ENCODE measurements around the gene IFI27L2. TPM values are rescaled to one million over a fixed set of nuclear protein-coding genes. Genes with fewer than 3 reads are reported as not detected.

IFI27L2 gene
- polyA plus RNA-seq, 1 donor from 2014 or later: 23.7 TPM

DNA sequence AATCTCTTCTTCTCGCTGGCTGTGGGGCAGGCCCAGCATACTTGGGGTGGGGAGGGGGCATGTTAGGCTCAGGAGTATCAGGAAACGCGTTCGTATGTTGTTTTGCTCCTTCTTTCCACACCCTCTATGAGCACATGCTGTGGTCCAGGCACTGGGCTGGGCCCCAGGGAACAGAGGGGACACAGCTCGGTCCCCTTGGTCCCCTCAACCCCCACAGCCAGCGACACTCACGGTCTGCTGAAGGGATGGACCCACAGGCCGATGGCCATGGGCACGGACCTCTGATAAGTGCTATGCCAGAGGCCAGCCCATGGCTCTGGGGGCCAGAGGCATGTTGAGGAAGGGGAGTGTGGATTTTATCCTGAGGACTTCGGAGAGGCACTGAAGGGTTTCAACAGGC lies 12.7 kb downstream of the IFI27L2 start:
- H3K4me2 ChIP-seq (ENCODE audit: low read length): no peak overlapping the region
- H2AFZ ChIP-seq (ENCODE audit: low read depth, low read length): no peak overlapping the region
- H3K36me3 ChIP-seq (ENCODE audit: insufficient read depth, low read length): no peaks in the 10 kb centered on the region
- no peak overlapping the region for H3K27ac ChIP-seq (ENCODE audit: low read length)
- H3K9ac ChIP-seq (ENCODE audit: low read length): no peak overlapping the region
- no peaks in the 10 kb centered on the region for H3K9me2 ChIP-seq (ENCODE audit: insufficient read depth, low read length)
- H3K27me3 ChIP-seq (ENCODE audit: insufficient read depth, low read depth, low read length): no peaks in the 10 kb centered on the region
- H3K4me3 ChIP-seq (ENCODE audit: low read length): no peak overlapping the region
- H3K79me2 ChIP-seq (replicated peaks; ENCODE audit: insufficient read depth, low read length): no peaks in the 10 kb centered on the region
- H3F3A ChIP-seq (ENCODE audit: insufficient read depth, low read length, poor library complexity, severe bottlenecking): no peaks in the 10 kb centered on the region
- no peak for TF ChIP-seq SMC3 (conservative IDR thresholded peaks at IDR 0.05; ENCODE audit: poor library complexity)
- TF ChIP-seq TAF1 (IDR thresholded peaks at IDR 0.05; ENCODE audit: low read depth): no peak
- TF ChIP-seq EZH2 (IDR thresholded peaks at IDR 0.05; ENCODE audit: borderline replicate concordance, insufficient read depth, low read length, poor library complexity, severe bottlenecking): no peak
- TF ChIP-seq EP300 (conservative IDR thresholded peaks at IDR 0.05; ENCODE audit: poor library complexity, severe bottlenecking): no peak
- no peak for TF ChIP-seq RAD21 (conservative IDR thresholded peaks at IDR 0.05)
- TF ChIP-seq, protein P1, sequence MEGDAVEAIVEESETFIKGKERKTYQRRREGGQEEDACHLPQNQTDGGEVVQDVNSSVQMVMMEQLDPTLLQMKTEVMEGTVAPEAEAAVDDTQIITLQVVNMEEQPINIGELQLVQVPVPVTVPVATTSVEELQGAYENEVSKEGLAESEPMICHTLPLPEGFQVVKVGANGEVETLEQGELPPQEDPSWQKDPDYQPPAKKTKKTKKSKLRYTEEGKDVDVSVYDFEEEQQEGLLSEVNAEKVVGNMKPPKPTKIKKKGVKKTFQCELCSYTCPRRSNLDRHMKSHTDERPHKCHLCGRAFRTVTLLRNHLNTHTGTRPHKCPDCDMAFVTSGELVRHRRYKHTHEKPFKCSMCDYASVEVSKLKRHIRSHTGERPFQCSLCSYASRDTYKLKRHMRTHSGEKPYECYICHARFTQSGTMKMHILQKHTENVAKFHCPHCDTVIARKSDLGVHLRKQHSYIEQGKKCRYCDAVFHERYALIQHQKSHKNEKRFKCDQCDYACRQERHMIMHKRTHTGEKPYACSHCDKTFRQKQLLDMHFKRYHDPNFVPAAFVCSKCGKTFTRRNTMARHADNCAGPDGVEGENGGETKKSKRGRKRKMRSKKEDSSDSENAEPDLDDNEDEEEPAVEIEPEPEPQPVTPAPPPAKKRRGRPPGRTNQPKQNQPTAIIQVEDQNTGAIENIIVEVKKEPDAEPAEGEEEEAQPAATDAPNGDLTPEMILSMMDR (IDR thresholded peaks at IDR 0.05; ENCODE audit: poor library complexity, severe bottlenecking): no peak
- no peak for TF ChIP-seq MXI1 (conservative IDR thresholded peaks at IDR 0.05; ENCODE audit: poor library complexity, severe bottlenecking)
- no peak for TF ChIP-seq POLR2AphosphoS5 (IDR thresholded peaks at IDR 0.05)
- TF ChIP-seq, protein P2, sequence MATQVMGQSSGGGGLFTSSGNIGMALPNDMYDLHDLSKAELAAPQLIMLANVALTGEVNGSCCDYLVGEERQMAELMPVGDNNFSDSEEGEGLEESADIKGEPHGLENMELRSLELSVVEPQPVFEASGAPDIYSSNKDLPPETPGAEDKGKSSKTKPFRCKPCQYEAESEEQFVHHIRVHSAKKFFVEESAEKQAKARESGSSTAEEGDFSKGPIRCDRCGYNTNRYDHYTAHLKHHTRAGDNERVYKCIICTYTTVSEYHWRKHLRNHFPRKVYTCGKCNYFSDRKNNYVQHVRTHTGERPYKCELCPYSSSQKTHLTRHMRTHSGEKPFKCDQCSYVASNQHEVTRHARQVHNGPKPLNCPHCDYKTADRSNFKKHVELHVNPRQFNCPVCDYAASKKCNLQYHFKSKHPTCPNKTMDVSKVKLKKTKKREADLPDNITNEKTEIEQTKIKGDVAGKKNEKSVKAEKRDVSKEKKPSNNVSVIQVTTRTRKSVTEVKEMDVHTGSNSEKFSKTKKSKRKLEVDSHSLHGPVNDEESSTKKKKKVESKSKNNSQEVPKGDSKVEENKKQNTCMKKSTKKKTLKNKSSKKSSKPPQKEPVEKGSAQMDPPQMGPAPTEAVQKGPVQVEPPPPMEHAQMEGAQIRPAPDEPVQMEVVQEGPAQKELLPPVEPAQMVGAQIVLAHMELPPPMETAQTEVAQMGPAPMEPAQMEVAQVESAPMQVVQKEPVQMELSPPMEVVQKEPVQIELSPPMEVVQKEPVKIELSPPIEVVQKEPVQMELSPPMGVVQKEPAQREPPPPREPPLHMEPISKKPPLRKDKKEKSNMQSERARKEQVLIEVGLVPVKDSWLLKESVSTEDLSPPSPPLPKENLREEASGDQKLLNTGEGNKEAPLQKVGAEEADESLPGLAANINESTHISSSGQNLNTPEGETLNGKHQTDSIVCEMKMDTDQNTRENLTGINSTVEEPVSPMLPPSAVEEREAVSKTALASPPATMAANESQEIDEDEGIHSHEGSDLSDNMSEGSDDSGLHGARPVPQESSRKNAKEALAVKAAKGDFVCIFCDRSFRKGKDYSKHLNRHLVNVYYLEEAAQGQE (IDR thresholded peaks at IDR 0.05; ENCODE audit: borderline replicate concordance): no peak
- H4K20me1 ChIP-seq (ENCODE audit: insufficient read depth): no peaks in the 10 kb centered on the region
- H3K9me3 ChIP-seq (ENCODE audit: low read length): no peaks in the 10 kb centered on the region

DNA sequence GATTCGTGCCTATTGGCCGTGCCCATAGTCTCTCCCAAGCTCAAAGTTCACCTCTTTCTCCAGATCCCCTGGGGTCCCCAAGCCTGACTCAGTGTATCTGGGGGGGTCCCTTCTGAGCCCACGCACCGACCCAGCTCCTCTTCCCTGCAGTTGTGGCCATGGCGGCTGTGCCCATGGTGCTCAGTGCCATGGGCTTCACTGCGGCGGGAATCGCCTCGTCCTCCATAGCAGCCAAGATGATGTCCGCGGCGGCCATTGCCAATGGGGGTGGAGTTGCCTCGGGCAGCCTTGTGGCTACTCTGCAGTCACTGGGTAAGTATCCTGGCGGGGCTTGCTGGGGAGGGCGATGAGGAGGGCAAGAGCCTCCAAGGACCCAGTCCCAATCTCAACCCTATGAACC lies 13.8 kb downstream of the IFI27L2 start:
- Histone ChIP-seq H4K20me1 (ENCODE audit: insufficient read depth) (no peaks in the 10 kb centered on the region), H3K36me3 (ENCODE audit: insufficient read depth, low read length) (no peaks in the 10 kb centered on the region), H2AFZ (ENCODE audit: low read depth, low read length) (no peak overlapping the region), H3K27me3 (ENCODE audit: insufficient read depth, low read depth, low read length) (no peaks in the 10 kb centered on the region), H3K79me2 (replicated peaks; ENCODE audit: insufficient read depth, low read length) (no peaks in the 10 kb centered on the region), H3K9ac (ENCODE audit: low read length) (no peak overlapping the region), H3K27ac (ENCODE audit: low read length) (no peak overlapping the region), H3K4me3 (ENCODE audit: low read length) (no peak overlapping the region), H3K4me2 (ENCODE audit: low read length) (no peak overlapping the region), H3K9me2 (ENCODE audit: insufficient read depth, low read length) (no peaks in the 10 kb centered on the region), H3F3A (ENCODE audit: insufficient read depth, low read length, poor library complexity, severe bottlenecking) (no peaks in the 10 kb centered on the region), H3K9me3 (ENCODE audit: low read length) (no peaks in the 10 kb centered on the region)
- TF ChIP-seq, protein P2 (IDR thresholded peaks at IDR 0.05; ENCODE audit: borderline replicate concordance): no peak
- TF ChIP-seq POLR2AphosphoS5 (IDR thresholded peaks at IDR 0.05): no peak
- no peak for TF ChIP-seq SMC3 (conservative IDR thresholded peaks at IDR 0.05; ENCODE audit: poor library complexity)
- no peak for TF ChIP-seq MXI1 (conservative IDR thresholded peaks at IDR 0.05; ENCODE audit: poor library complexity, severe bottlenecking)
- TF ChIP-seq TAF1 (IDR thresholded peaks at IDR 0.05; ENCODE audit: low read depth): no peak
- no peak for TF ChIP-seq RAD21 (conservative IDR thresholded peaks at IDR 0.05)
- no peak for TF ChIP-seq EZH2 (IDR thresholded peaks at IDR 0.05; ENCODE audit: borderline replicate concordance, insufficient read depth, low read length, poor library complexity, severe bottlenecking)
- TF ChIP-seq, protein P1 (IDR thresholded peaks at IDR 0.05; ENCODE audit: poor library complexity, severe bottlenecking): no peak
- no peak for TF ChIP-seq EP300 (conservative IDR thresholded peaks at IDR 0.05; ENCODE audit: poor library complexity, severe bottlenecking)

Measured in neural cell (in vitro differentiated cells).